Neuronal stem cell (in vitro differentiated cells): Measurements from ENCODE around the gene FUT3.

Experiments
- DNase-seq: peaks from one replicate; pipeline ENCODE4 v3.0.0-alpha.2; 2013; ENCODE audit warnings: low spot score
- H2AFZ ChIP-seq: one replicate; pipeline ENCODE4 v1.6.1; 2013; ENCODE audit warnings: mild to moderate bottlenecking, low read length, inconsistent platforms
- H2AK5ac ChIP-seq: 2 replicates; pipeline ENCODE4 v1.6.1; 2013; ENCODE audit warnings: low read depth, mild to moderate bottlenecking, inconsistent platforms, low read length, moderate library complexity, mixed read lengths
- H2BK120ac ChIP-seq: 2 replicates; pipeline ENCODE4 v1.6.1; 2013; ENCODE audit warnings: low read depth, mild to moderate bottlenecking, inconsistent platforms, low read length, moderate library complexity, mixed read lengths
- H2BK12ac ChIP-seq: one replicate; pipeline ENCODE4 v1.6.1; 2013; ENCODE audit warnings: low read length, inconsistent platforms
- H2BK15ac ChIP-seq: 2 replicates; pipeline ENCODE4 v1.6.1; 2013; ENCODE audit warnings: mild to moderate bottlenecking, low read length, inconsistent platforms, mixed read lengths
- H2BK5ac ChIP-seq: one replicate; pipeline ENCODE4 v1.6.1; 2013; ENCODE audit warnings: inconsistent platforms, mild to moderate bottlenecking, low read length, moderate library complexity
- H3K14ac ChIP-seq: one replicate; pipeline ENCODE4 v1.6.1; 2013; ENCODE audit warnings: low read length, inconsistent platforms
- H3K18ac ChIP-seq: 2 replicates; pipeline ENCODE4 v1.6.1; 2013; ENCODE audit warnings: low read length, inconsistent platforms
- H3K23ac ChIP-seq: 2 replicates; pipeline ENCODE4 v1.6.1; 2013; ENCODE audit warnings: low read depth, mild to moderate bottlenecking, mixed read lengths, low read length, inconsistent platforms; ENCODE audit not compliant: poor library complexity
- H3K27ac ChIP-seq: replicated peaks from 3 replicates; pipeline ENCODE4 v1.5.1; 2013; ENCODE audit warnings: low read length, inconsistent platforms
- H3K27me3 ChIP-seq, 3 experiments: 2 replicates each; pipeline ENCODE4 v1.6.1; 2013; ENCODE audit warnings: low read length in 3 of 3, mild to moderate bottlenecking in 2 of 3, inconsistent platforms in 1 of 3, low read depth in 1 of 3, mixed read lengths in 1 of 3, moderate library complexity in 1 of 3; ENCODE audit not compliant: control insufficient read depth in 3 of 3, insufficient read depth in 3 of 3
- H3K36me3 ChIP-seq, 2 donors: replicated peaks in 1 of 2; 2 replicates each; pipeline ENCODE4 v1.6.1; 2013; ENCODE audit warnings: low read length in 2 of 2; ENCODE audit not compliant: control insufficient read depth in 2 of 2, insufficient read depth in 2 of 2
- H3K4ac ChIP-seq: 2 replicates; pipeline ENCODE4 v1.6.1; 2013; ENCODE audit warnings: inconsistent platforms, mild to moderate bottlenecking, low read length, moderate library complexity
- H3K4me1 ChIP-seq, 2 donors: 1 replicate in 1 of 2; 2 replicates in 1 of 2; pipeline ENCODE4 v1.6.1; 2013; ENCODE audit warnings: low read length in 2 of 2, low read depth in 1 of 2; ENCODE audit not compliant: control insufficient read depth in 2 of 2, insufficient read depth in 1 of 2
- H3K4me2 ChIP-seq: one replicate; pipeline ENCODE4 v1.6.1; 2013; ENCODE audit warnings: mild to moderate bottlenecking, low read length, inconsistent platforms; ENCODE audit not compliant: insufficient read depth, poor library complexity, severe bottlenecking
- H3K4me3 ChIP-seq, 2 donors: 2 replicates each; pipeline ENCODE4 v1.5.1; 2013; ENCODE audit warnings: low read length in 2 of 2, mild to moderate bottlenecking in 2 of 2, inconsistent platforms in 1 of 2, moderate library complexity in 1 of 2
- H3K79me1 ChIP-seq: one replicate; pipeline ENCODE4 v1.6.1; 2013; ENCODE audit warnings: low read depth, mild to moderate bottlenecking, inconsistent platforms, low read length, moderate library complexity
- H3K9ac ChIP-seq: one replicate; pipeline ENCODE4 v1.6.1; 2013; ENCODE audit warnings: mild to moderate bottlenecking, low read depth, low read length, inconsistent platforms; ENCODE audit not compliant: poor library complexity
- H3K9me3 ChIP-seq, 2 donors: replicated peaks in 1 of 2; 2 replicates each; pipeline versions ENCODE3 to v1.6.1; 2013; ENCODE audit warnings: low read length in 2 of 2, mild to moderate bottlenecking in 2 of 2, inconsistent platforms in 1 of 2, low read depth in 1 of 2, mixed read lengths in 1 of 2, moderate library complexity in 1 of 2; ENCODE audit not compliant: control insufficient read depth in 2 of 2, insufficient read depth in 1 of 2
- H4K8ac ChIP-seq: one replicate; pipeline ENCODE4 v1.6.1; 2013; ENCODE audit warnings: low read depth, mild to moderate bottlenecking, inconsistent platforms, low read length, moderate library complexity
- H4K91ac ChIP-seq: one replicate; pipeline ENCODE4 v1.6.1; 2013; ENCODE audit warnings: low read length, low read depth, mild to moderate bottlenecking, inconsistent platforms; ENCODE audit not compliant: poor library complexity
- WGBS, 2 donors: extraction: QIAGEN DNeasy Blood & Tissue Kit; methylation state at CpG; one replicate each; pipeline ENCODE4 v1.1.7; 2013; ENCODE audit warnings: missing lambda C conversion rate in 2 of 2, mixed read lengths in 1 of 2; ENCODE audit not compliant: insufficient read length in 2 of 2, insufficient replicate concordance in 1 of 2; ENCODE audit errors: extremely low coverage in 2 of 2; 5-methylcytosine and 5-hydroxymethylcytosine counted together

The FUT3 gene

GRCh38 chr19:5891938-5892771 lies 40.9 kb upstream of the FUT3 start:
- WGBS, 2 donors: no CpG with 5 or more reads among the region's 48 CpGs
- H4K8ac ChIP-seq: peak overlapping the region; percentile 74
- peak overlapping the region; percentile 59 for H3K23ac ChIP-seq
- H3K79me1 ChIP-seq: peaks cover 4% of the 10 kb centered on the region
- H2AFZ ChIP-seq: no peak overlapping the region
- H3K18ac ChIP-seq: peak overlapping the region; percentile 20
- DNase-seq: peak; percentile 48
- no peak overlapping the region for H3K4me3 ChIP-seq
- peak overlapping the region; percentile 72 for H2AK5ac ChIP-seq
- H3K4me1 ChIP-seq: peaks cover 3 to 5% of the 10 kb centered on the region in 2 donors
- peak overlapping the region; percentile 47 for H3K14ac ChIP-seq
- H3K4ac ChIP-seq: peak overlapping the region; percentile 67
- no peaks in the 10 kb centered on the region for H3K27me3 ChIP-seq
- no peak overlapping the region for H3K27ac ChIP-seq
- no peak overlapping the region for H4K91ac ChIP-seq
- H3K9ac ChIP-seq: peak overlapping the region; percentile 55
- H3K9me3 ChIP-seq: no peaks in the 10 kb centered on the region
- no peak overlapping the region for H2BK120ac ChIP-seq
- no peak overlapping the region for H2BK15ac ChIP-seq
- peak overlapping the region; percentile 8 for H2BK12ac ChIP-seq
- peak overlapping the region; percentile 42 for H2BK5ac ChIP-seq
- H3K4me2 ChIP-seq: no peak overlapping the region
- peaks cover 15 to 16% of the 10 kb centered on the region in 2 donors for H3K36me3 ChIP-seq

- no peak overlapping the region for H3K23ac ChIP-seq
- H3K9me3 ChIP-seq: no peaks in the 10 kb centered on the region
- H3K27ac ChIP-seq: no peak overlapping the region
- no peak overlapping the region for H3K4me3 ChIP-seq
- peak overlapping the region; percentile 84 for H3K9ac ChIP-seq
- H4K8ac ChIP-seq: no peak overlapping the region
- no peaks in the 10 kb centered on the region for H3K27me3 ChIP-seq
- peak overlapping the region; percentile 64 for H3K18ac ChIP-seq
- no CpG with 5 or more reads among the region's 4 CpGs for WGBS, 2 donors
- no peak overlapping the region for H3K4me2 ChIP-seq
- H2BK12ac ChIP-seq: no peak overlapping the region
- H2AK5ac ChIP-seq: peak overlapping the region; percentile 89
- peaks cover 4% of the 10 kb centered on the region for H3K79me1 ChIP-seq
- no peak overlapping the region for H2BK15ac ChIP-seq
- peaks cover 3 to 5% of the 10 kb centered on the region in 2 donors for H3K4me1 ChIP-seq
- H2AFZ ChIP-seq: no peak overlapping the region
- no peak overlapping the region for H2BK120ac ChIP-seq
- H3K4ac ChIP-seq: no peak overlapping the region
- H3K36me3 ChIP-seq: peaks cover 12 to 13% of the 10 kb centered on the region in 2 donors
- H3K14ac ChIP-seq: no peak overlapping the region
- H4K91ac ChIP-seq: no peak overlapping the region
- H2BK5ac ChIP-seq: no peak overlapping the region
- no peak for DNase-seq
Observed at GRCh38 chr19:5891572-5891937, 40.3 kb upstream of the FUT3 start.

GRCh38 chr19:5890099-5890498 lies 38.9 kb upstream of the FUT3 start:
- H3K4ac ChIP-seq: no peak overlapping the region
- no peak overlapping the region for H3K4me3 ChIP-seq
- no peak overlapping the region for H3K9ac ChIP-seq
- H2BK15ac ChIP-seq: no peak overlapping the region
- H3K23ac ChIP-seq: no peak overlapping the region
- no peak overlapping the region for H2AFZ ChIP-seq
- no peak for DNase-seq
- peaks cover 3 to 5% of the 10 kb centered on the region in 2 donors for H3K4me1 ChIP-seq
- H3K27ac ChIP-seq: no peak overlapping the region
- no peak overlapping the region for H3K4me2 ChIP-seq
- H3K27me3 ChIP-seq: no peaks in the 10 kb centered on the region
- peaks cover under 1% of the 10 kb centered on the region in 2 donors for H3K36me3 ChIP-seq
- H3K18ac ChIP-seq: peak overlapping the region; percentile 74
- H3K14ac ChIP-seq: no peak overlapping the region
- H2AK5ac ChIP-seq: no peak overlapping the region
- WGBS, 2 donors: no CpG with 5 or more reads among the region's 10 CpGs
- H2BK5ac ChIP-seq: no peak overlapping the region
- no peak overlapping the region for H2BK12ac ChIP-seq
- peaks cover 4% of the 10 kb centered on the region for H3K79me1 ChIP-seq
- no peak overlapping the region for H2BK120ac ChIP-seq
- no peak overlapping the region for H4K91ac ChIP-seq
- H3K9me3 ChIP-seq: no peaks in the 10 kb centered on the region
- no peak overlapping the region for H4K8ac ChIP-seq

GRCh38 chr19:5889288-5889971 lies 38.2 kb upstream of the FUT3 start:
- Histone ChIP-seq H3K79me1 (peaks cover 4% of the 10 kb centered on the region), H2AFZ (no peak overlapping the region), H3K18ac (peak overlapping the region; percentile 53), H3K36me3 (no peaks in the 10 kb centered on the region), H4K8ac (no peak overlapping the region), H3K9ac (no peak overlapping the region), H2BK15ac (no peak overlapping the region), H2BK5ac (no peak overlapping the region), H2BK12ac (no peak overlapping the region), H3K14ac (no peak overlapping the region), H3K4me1 (peaks cover 3 to 5% of the 10 kb centered on the region in 2 donors), H4K91ac (no peak overlapping the region), H3K9me3 (no peaks in the 10 kb centered on the region), H2BK120ac (peak overlapping the region; percentile 39), H3K4ac (no peak overlapping the region), H2AK5ac (peak overlapping the region; percentile 36), H3K4me2 (no peak overlapping the region), H3K4me3 (no peak overlapping the region), H3K27ac (no peak overlapping the region), H3K23ac (peak overlapping the region; percentile 48), H3K27me3 (no peaks in the 10 kb centered on the region)
- WGBS, 2 donors: no CpG with 5 or more reads among the region's 17 CpGs
- DNase-seq: no peak
